GM23338 (cell line): ENCODE measurements around the gene HPS4. TPM values are rescaled to one million over a fixed set of nuclear protein-coding genes. Genes with fewer than 3 reads are reported as not detected.

Experiments
- CTCF ChIP-seq, 2 experiments: fragments of 200-600 bp in 1 of 2; sonication (generic) in 1 of 2; conservative IDR thresholded peaks; 2 replicates each; pipeline versions ENCODE4 v1.5.1 to v1.6.1; 2016 to 2017; ENCODE audit warnings: antibody characterized with exemption in 2 of 2, low read depth in 2 of 2, mild to moderate bottlenecking in 2 of 2, moderate library complexity in 1 of 2
- JUNB ChIP-seq: IDR thresholded peaks from one replicate; pipeline ENCODE4 v1.6.1; 2016; ENCODE audit warnings: antibody characterized with exemption; ENCODE audit not compliant: unreplicated experiment
- REST ChIP-seq: IDR thresholded peaks from one replicate; pipeline ENCODE4 v1.6.1; 2018; ENCODE audit warnings: antibody characterized with exemption; ENCODE audit not compliant: unreplicated experiment
- STAT1 ChIP-seq: IDR thresholded peaks from one replicate; pipeline ENCODE4 v1.6.1; 2016; ENCODE audit warnings: antibody characterized with exemption; ENCODE audit not compliant: unreplicated experiment
- ZNF462 ChIP-seq: fragments of 250-450 bp; sonication (Bioruptor Pico); IDR thresholded peaks from 2 replicates; pipeline ENCODE4 v1.5.0; 2020; ENCODE audit warnings: mild to moderate bottlenecking, moderate library complexity
- polyA plus RNA-seq: library from polyadenylated mRNA; unstranded; fragments of >200 nt; fragmentation: Nextera tagmentation; extraction: Ambion mirVana; gene quantifications from 2 replicates; pipeline ENCODE4 v1.2.1, GENCODE V29; 2016
- total RNA-seq: library from RNA; depleted of rRNA; stranded (reverse); fragments of >200 nt; shearing (Covaris generic); gene quantifications from 2 replicates; pipeline ENCODE4 v1.2.3, GENCODE V29; 2014

HPS4 gene
- total and polyA plus RNA-seq, 2 experiments from 2014 or later: 20.3 to 49.4 TPM

GRCh38 chr22:26404851-26405421 lies 78.6 kb downstream of the HPS4 start (continued):
- no peak for TF ChIP-seq ZNF462
- TF ChIP-seq JUNB: no peak
- TF ChIP-seq CTCF (conservative IDR thresholded peaks at IDR 0.05; ENCODE audit: low read depth in 2 of 2): no peak
- no peak for TF ChIP-seq STAT1
- no peak for TF ChIP-seq REST
